GM12878 (cell line): Measurements from ENCODE around the gene SVOP. TPM values are rescaled to one million over a fixed set of nuclear protein-coding genes. Genes with fewer than 3 reads are reported as not detected.

ENCODE experiments used
- ATAC-seq: fragments of 200-7000 bp; cut with Tn5 transposase; 3 replicates; pipeline ENCODE4 v1.9.1; 2020; ENCODE audit warnings: mild to moderate bottlenecking, moderate library complexity
- BruUV-seq: library from RNA; stranded (reverse); fragments of 400-500 nt; replicated peaks from 2 replicates; lab custom pipeline; 2021; lab: Mats Ljungman, UMichigan
- CTCF ChIA-PET: fragments of 300-600 bp; sonication (Branson Sonifier 250); formaldehyde crosslinking; extraction: SDS; loops from one replicate; lab custom pipeline; 2021; ENCODE audit warnings: inconsistent platforms; lab: Yijun Ruan, JAX
- POLR2A ChIA-PET: fragments of 350-600 bp; formaldehyde crosslinking; extraction: SDS; loops from one replicate; lab custom pipeline; 2021; ENCODE audit warnings: inconsistent platforms; lab: Charles Lee
- RAD21 ChIA-PET: fragments of 300-600 bp; sonication (Branson Sonifier 250); formaldehyde crosslinking; loops from one replicate; lab custom pipeline; 2023; ENCODE audit warnings: antibody characterized with exemption; ENCODE audit not compliant: unreplicated experiment; lab: Charles Lee
- SMC1A ChIA-PET: fragments of 300-600 bp; sonication (Branson Sonifier 250); formaldehyde crosslinking; loops from one replicate; lab custom pipeline; 2023; ENCODE audit not compliant: unreplicated experiment, uncharacterized antibody; lab: Charles Lee
- DNase-seq: peaks from one replicate; pipeline ENCODE4 v3.0.0-alpha.2; 2011; ENCODE audit warnings: low read depth, low spot score
- FAIRE-seq: peaks from 3 replicates; lab custom pipeline; 2011; peaks lifted over from hg19 to GRCh38; lab: Jason Lieb, UNC
- H2AFZ ChIP-seq: 2 replicates; pipeline ENCODE4 v1.6.0; 2011; ENCODE audit warnings: low read depth, low read length, control low read depth; ENCODE audit not compliant: control insufficient read depth
- H3K27ac ChIP-seq: 2 replicates; pipeline ENCODE4 v1.5.1; 2011; ENCODE audit warnings: control low read depth; ENCODE audit not compliant: control insufficient read depth, insufficient read depth
- H3K27me3 ChIP-seq, 2 experiments: replicated peaks in 1 of 2; 2 replicates each; pipeline versions ENCODE4 v1.6.0 to v1.6.1; 2011; ENCODE audit warnings: low read length in 1 of 2; ENCODE audit not compliant: control insufficient read depth in 2 of 2, insufficient read depth in 2 of 2
- H3K36me3 ChIP-seq, 2 experiments: 2 replicates each; pipeline ENCODE4 v1.5.1; 2011; ENCODE audit warnings: low read length in 1 of 2; ENCODE audit not compliant: control insufficient read depth in 2 of 2, insufficient read depth in 2 of 2
- H3K4me1 ChIP-seq: 2 replicates; pipeline ENCODE4 v1.6.1; 2011; ENCODE audit warnings: mild to moderate bottlenecking, low read length, moderate library complexity, mixed read lengths; ENCODE audit not compliant: control insufficient read depth, insufficient read depth
- H3K4me2 ChIP-seq: 2 replicates; pipeline ENCODE4 v1.6.0; 2011; ENCODE audit warnings: control low read depth; ENCODE audit not compliant: control insufficient read depth, insufficient read depth
- H3K4me3 ChIP-seq: fragments of 200-600 bp; sonication (generic); 2 replicates; pipeline ENCODE4 v1.5.1; 2016
- H3K79me2 ChIP-seq: 2 replicates; pipeline ENCODE4 v1.6.0; 2011; ENCODE audit warnings: low read length; ENCODE audit not compliant: control insufficient read depth, insufficient read depth
- H3K9ac ChIP-seq: 2 replicates; pipeline ENCODE4 v1.8.0; 2011; ENCODE audit warnings: low read length, control low read depth, mixed read lengths; ENCODE audit not compliant: control insufficient read depth, insufficient read depth
- H3K9me3 ChIP-seq: replicated peaks from 3 replicates; pipeline ENCODE4 v1.5.1; 2011; ENCODE audit warnings: mild to moderate bottlenecking, low read length; ENCODE audit not compliant: control insufficient read depth, insufficient read depth
- H4K20me1 ChIP-seq: 2 replicates; pipeline ENCODE4 v1.6.0; 2011; ENCODE audit not compliant: control insufficient read depth, insufficient read depth
- CBFB ChIP-seq: IDR thresholded peaks from 2 replicates; pipeline ENCODE4 v1.6.1; 2016; ENCODE audit warnings: antibody characterized with exemption, low read depth
- CREM ChIP-seq: IDR thresholded peaks from 2 replicates; pipeline ENCODE4 v1.6.1; 2014; ENCODE audit warnings: antibody characterized with exemption, low read depth
- EED ChIP-seq: sonication (generic); IDR thresholded peaks from 2 replicates; pipeline ENCODE4 v1.6.1; 2016; ENCODE audit warnings: antibody characterized with exemption, low read depth
- MEF2A ChIP-seq: IDR thresholded peaks from 2 replicates; pipeline ENCODE4 v1.6.1; 2011; ENCODE audit warnings: low read depth, mild to moderate bottlenecking, low read length, moderate library complexity; ENCODE audit not compliant: insufficient read depth
- NFIC ChIP-seq: IDR thresholded peaks from 2 replicates; pipeline ENCODE4 v1.6.1; 2012; ENCODE audit warnings: low read depth, mild to moderate bottlenecking, inconsistent platforms, low read length, moderate library complexity
- PML ChIP-seq: IDR thresholded peaks from 2 replicates; pipeline ENCODE4 v1.6.1; 2012; ENCODE audit warnings: low read length, inconsistent platforms
- RB1 ChIP-seq: fragments of 450-650 bp; formaldehyde crosslinking; IDR thresholded peaks from 2 replicates; pipeline ENCODE4 v1.6.1; 2017; ENCODE audit warnings: mild to moderate bottlenecking, borderline replicate concordance
- RCOR1 ChIP-seq: conservative IDR thresholded peaks from 2 replicates; pipeline ENCODE4 v1.6.1; 2012; ENCODE audit warnings: low read depth, low read length, improper control_type of control experiment
- RFX5 ChIP-seq: IDR thresholded peaks from 2 replicates; pipeline ENCODE4 v1.6.1; 2011; ENCODE audit warnings: low read depth, low read length, improper control_type of control experiment
- WGBS: methylation state at CpG from one replicate; pipeline ENCODE4 v1.1.6; 2016; ENCODE audit warnings: low lambda C conversion rate; ENCODE audit not compliant: insufficient replicate concordance, insufficient coverage; ENCODE audit errors: missing lambda C conversion rate; 5-methylcytosine and 5-hydroxymethylcytosine counted together
- in situ Hi-C: fragments of 300-500 bp; cut with MboI; formaldehyde crosslinking; loops from 9 replicates; pipeline ENCODE4 v1.14.3; 2018; ENCODE audit warnings: mixed read lengths
- intact Hi-C: fragments of 100-400 bp; cut with micrococcal nuclease; formaldehyde crosslinking; loops from one replicate; pipeline ENCODE4 v1.14.2; 2022; ENCODE audit not compliant: unreplicated experiment
- polyA plus RNA-seq, 11 experiments: library from polyadenylated mRNA; depleted of rRNA in 4 of 11; unstranded in 6 of 11; stranded (reverse) in 5 of 11; fragments of >200 nt; fragmentation: Nextera tagmentation in 4 of 11; fragmentation: Illumina TruSeq in 1 of 11; extraction: Ambion mirVana in 4 of 11; extraction: Trizol in 1 of 11; gene quantifications; 1 replicate in 1 of 11; 2 replicates in 10 of 11; pipeline versions ENCODE4 v1.2.1 to v1.2.3, GENCODE V29; 2011 to 2016; ENCODE audit warnings: inconsistent platforms in 2 of 11, missing spikeins in 2 of 11, low read depth in 1 of 11
- total RNA-seq, 4 experiments: library from RNA; depleted of rRNA in 3 of 4; stranded (reverse); fragments of >200 nt in 3 of 4; fragmentation: Illumina TruSeq in 1 of 4; extraction: Trizol in 1 of 4; gene quantifications; 2 replicates each; pipeline versions ENCODE4 v1.2.1 to v1.2.3, GENCODE V29; 2013 to 2021
- TF ChIP-seq, protein P1 (sequence below): fragments of 450-650 bp; IDR thresholded peaks from 2 replicates; pipeline ENCODE4 v1.6.1; 2017; ENCODE audit warnings: antibody characterized with exemption, mild to moderate bottlenecking, moderate library complexity
- TF ChIP-seq, protein P2 (sequence below), 3 experiments: IDR thresholded peaks in 2 of 3; conservative IDR thresholded peaks in 1 of 3; 2 replicates each; pipeline ENCODE4 v1.5.1; 2011; ENCODE audit warnings: low read depth in 3 of 3, low read length in 3 of 3, mild to moderate bottlenecking in 3 of 3, control low read depth in 2 of 3, moderate library complexity in 2 of 3, inconsistent platforms in 1 of 3, mixed read lengths in 1 of 3; ENCODE audit not compliant: control insufficient read depth in 2 of 3, insufficient read depth in 1 of 3; ENCODE audit errors: extremely low read depth in 1 of 3
- TF ChIP-seq, protein P3 (sequence below): IDR thresholded peaks from 2 replicates; pipeline ENCODE4 v1.6.1; 2011; ENCODE audit warnings: mild to moderate bottlenecking, low read depth, low read length, moderate library complexity; ENCODE audit not compliant: insufficient replicate concordance
- TF ChIP-seq, protein P4 (sequence below): IDR thresholded peaks from 2 replicates; pipeline ENCODE4 v1.6.1; 2012; ENCODE audit warnings: mild to moderate bottlenecking, low read depth, low read length

Gene SVOP
- total and polyA plus RNA-seq, 10 of the 15 experiments (the other 5 are each of a cell fraction or from before 2014, with no cell fraction given): under 0.01 TPM; not detected in 9

DNA sequence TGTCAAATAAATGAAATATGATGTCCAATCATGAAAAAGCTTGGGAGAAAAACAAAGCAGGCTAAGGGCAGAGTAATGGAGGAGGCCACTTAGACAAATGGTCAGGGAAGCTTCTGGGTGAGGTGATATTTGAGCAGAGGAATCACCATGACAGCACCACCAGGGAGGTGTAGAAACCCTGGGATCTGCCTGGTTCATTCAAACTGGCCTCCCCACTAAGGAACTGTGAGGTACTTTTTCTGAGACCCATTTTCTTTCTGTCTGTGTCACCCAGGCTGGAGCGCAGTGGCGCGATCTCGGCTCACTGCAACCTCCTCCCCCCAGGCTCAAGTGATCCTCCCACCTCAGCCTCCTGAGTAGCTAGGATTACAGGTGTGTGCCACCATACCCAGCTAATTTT, 155.7 kb downstream of the SVOP start (continued):
- TF ChIP-seq, protein P1, sequence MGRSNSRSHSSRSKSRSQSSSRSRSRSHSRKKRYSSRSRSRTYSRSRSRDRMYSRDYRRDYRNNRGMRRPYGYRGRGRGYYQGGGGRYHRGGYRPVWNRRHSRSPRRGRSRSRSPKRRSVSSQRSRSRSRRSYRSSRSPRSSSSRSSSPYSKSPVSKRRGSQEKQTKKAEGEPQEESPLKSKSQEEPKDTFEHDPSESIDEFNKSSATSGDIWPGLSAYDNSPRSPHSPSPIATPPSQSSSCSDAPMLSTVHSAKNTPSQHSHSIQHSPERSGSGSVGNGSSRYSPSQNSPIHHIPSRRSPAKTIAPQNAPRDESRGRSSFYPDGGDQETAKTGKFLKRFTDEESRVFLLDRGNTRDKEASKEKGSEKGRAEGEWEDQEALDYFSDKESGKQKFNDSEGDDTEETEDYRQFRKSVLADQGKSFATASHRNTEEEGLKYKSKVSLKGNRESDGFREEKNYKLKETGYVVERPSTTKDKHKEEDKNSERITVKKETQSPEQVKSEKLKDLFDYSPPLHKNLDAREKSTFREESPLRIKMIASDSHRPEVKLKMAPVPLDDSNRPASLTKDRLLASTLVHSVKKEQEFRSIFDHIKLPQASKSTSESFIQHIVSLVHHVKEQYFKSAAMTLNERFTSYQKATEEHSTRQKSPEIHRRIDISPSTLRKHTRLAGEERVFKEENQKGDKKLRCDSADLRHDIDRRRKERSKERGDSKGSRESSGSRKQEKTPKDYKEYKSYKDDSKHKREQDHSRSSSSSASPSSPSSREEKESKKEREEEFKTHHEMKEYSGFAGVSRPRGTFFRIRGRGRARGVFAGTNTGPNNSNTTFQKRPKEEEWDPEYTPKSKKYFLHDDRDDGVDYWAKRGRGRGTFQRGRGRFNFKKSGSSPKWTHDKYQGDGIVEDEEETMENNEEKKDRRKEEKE: no peak

DNA sequence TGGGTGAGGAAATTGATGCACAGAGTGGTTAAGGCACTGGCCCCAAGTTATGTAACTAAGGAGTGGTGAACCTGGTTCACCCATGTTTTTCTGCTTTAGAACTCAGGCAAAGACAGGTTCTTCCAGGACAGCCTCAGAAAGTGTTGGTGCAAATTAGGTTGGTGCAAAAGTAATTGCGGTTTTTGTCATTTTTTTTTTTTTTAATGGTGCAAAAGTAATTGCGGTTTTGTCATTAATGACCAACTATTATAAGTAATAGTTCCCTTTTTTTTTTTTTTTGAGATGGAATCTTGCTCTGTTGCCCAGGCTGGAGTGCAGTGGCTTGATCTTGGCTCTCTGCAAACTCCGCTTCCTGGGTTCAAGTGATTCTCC, 158.3 kb downstream of the SVOP start:
- Histone ChIP-seq H3K9ac (no peak overlapping the region), H3K36me3 (no peaks in the 10 kb centered on the region), H3K4me2 (no peak overlapping the region), H3K27ac (no peak overlapping the region), H3K9me3 (no peaks in the 10 kb centered on the region), H2AFZ (no peak overlapping the region), H3K27me3 (no peaks in the 10 kb centered on the region), H3K4me3 (no peak overlapping the region), H3K4me1 (peaks cover 31% of the 10 kb centered on the region), H3K79me2 (peaks cover 4% of the 10 kb centered on the region), H4K20me1 (no peaks in the 10 kb centered on the region)
- BruUV-seq: no TSS peak
- 100% methylated on average over 3 of the region's 3 CpGs for WGBS
- intact Hi-C loops (no loop called here), in situ Hi-C loops (no loop called here)
- ChIA-PET RAD21 (interaction anchor here (0.8 to 1.5 kb wide), 5 partner anchors 19 to 294 kb away, joined by 3 to 9 read pairs (median 4); no protein-coding TSS in a partner anchor), CTCF (interaction anchor here (0.8 to 1.6 kb wide), 7 partner anchors 11 to 229 kb away, joined by 3 to 6 read pairs (median 3); no protein-coding TSS in a partner anchor), SMC1A (interaction anchor here (1.2 to 2.5 kb wide), 7 partner anchors 8 to 198 kb away, joined by 3 to 11 read pairs (median 4); no protein-coding TSS in a partner anchor), POLR2A (interaction anchor here (0.6 to 5.6 kb wide), 5 partner anchors 13 to 227 kb away, joined by 3 to 30 read pairs (median 5); no protein-coding TSS in a partner anchor)
- no peak for ATAC-seq
- no peak for DNase-seq
- no peak for FAIRE-seq
- no peak for TF ChIP-seq PML
- TF ChIP-seq MEF2A: no peak
- no peak for TF ChIP-seq EED
- TF ChIP-seq RB1: no peak
- TF ChIP-seq RFX5: no peak
- no peak for TF ChIP-seq RCOR1
- TF ChIP-seq CREM: no peak
- TF ChIP-seq, protein P2, sequence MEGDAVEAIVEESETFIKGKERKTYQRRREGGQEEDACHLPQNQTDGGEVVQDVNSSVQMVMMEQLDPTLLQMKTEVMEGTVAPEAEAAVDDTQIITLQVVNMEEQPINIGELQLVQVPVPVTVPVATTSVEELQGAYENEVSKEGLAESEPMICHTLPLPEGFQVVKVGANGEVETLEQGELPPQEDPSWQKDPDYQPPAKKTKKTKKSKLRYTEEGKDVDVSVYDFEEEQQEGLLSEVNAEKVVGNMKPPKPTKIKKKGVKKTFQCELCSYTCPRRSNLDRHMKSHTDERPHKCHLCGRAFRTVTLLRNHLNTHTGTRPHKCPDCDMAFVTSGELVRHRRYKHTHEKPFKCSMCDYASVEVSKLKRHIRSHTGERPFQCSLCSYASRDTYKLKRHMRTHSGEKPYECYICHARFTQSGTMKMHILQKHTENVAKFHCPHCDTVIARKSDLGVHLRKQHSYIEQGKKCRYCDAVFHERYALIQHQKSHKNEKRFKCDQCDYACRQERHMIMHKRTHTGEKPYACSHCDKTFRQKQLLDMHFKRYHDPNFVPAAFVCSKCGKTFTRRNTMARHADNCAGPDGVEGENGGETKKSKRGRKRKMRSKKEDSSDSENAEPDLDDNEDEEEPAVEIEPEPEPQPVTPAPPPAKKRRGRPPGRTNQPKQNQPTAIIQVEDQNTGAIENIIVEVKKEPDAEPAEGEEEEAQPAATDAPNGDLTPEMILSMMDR (IDR thresholded peaks at IDR 0.05 in 2 of 3, conservative IDR thresholded peaks at IDR 0.05 in 1 of 3; ENCODE audit: control insufficient read depth in 2 of 3, extremely low read depth in 1 of 3, insufficient read depth in 1 of 3, low read depth in 3 of 3, low read length in 3 of 3): no peak
- TF ChIP-seq, protein P3, sequence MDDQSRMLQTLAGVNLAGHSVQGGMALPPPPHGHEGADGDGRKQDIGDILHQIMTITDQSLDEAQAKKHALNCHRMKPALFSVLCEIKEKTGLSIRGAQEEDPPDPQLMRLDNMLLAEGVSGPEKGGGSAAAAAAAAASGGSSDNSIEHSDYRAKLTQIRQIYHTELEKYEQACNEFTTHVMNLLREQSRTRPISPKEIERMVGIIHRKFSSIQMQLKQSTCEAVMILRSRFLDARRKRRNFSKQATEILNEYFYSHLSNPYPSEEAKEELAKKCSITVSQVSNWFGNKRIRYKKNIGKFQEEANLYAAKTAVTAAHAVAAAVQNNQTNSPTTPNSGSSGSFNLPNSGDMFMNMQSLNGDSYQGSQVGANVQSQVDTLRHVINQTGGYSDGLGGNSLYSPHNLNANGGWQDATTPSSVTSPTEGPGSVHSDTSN: no peak
- TF ChIP-seq, protein P4, sequence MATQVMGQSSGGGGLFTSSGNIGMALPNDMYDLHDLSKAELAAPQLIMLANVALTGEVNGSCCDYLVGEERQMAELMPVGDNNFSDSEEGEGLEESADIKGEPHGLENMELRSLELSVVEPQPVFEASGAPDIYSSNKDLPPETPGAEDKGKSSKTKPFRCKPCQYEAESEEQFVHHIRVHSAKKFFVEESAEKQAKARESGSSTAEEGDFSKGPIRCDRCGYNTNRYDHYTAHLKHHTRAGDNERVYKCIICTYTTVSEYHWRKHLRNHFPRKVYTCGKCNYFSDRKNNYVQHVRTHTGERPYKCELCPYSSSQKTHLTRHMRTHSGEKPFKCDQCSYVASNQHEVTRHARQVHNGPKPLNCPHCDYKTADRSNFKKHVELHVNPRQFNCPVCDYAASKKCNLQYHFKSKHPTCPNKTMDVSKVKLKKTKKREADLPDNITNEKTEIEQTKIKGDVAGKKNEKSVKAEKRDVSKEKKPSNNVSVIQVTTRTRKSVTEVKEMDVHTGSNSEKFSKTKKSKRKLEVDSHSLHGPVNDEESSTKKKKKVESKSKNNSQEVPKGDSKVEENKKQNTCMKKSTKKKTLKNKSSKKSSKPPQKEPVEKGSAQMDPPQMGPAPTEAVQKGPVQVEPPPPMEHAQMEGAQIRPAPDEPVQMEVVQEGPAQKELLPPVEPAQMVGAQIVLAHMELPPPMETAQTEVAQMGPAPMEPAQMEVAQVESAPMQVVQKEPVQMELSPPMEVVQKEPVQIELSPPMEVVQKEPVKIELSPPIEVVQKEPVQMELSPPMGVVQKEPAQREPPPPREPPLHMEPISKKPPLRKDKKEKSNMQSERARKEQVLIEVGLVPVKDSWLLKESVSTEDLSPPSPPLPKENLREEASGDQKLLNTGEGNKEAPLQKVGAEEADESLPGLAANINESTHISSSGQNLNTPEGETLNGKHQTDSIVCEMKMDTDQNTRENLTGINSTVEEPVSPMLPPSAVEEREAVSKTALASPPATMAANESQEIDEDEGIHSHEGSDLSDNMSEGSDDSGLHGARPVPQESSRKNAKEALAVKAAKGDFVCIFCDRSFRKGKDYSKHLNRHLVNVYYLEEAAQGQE: no peak
- no peak for TF ChIP-seq CBFB
- TF ChIP-seq NFIC: no peak
